ENCODE data around the gene AZIN2.

- no peak for TF ChIP-seq FOXP4 (CRISPR knock-in tag; IDR thresholded peaks at IDR 0.05; ENCODE audit: borderline replicate concordance)
- TF ChIP-seq CTCF (IDR thresholded peaks at IDR 0.05 in 2 of 3, conservative IDR thresholded peaks at IDR 0.05 in 1 of 3; ENCODE audit: insufficient read depth in 2 of 3, low read depth in 1 of 3, low read length in 3 of 3), result no peak
- no peak for TF ChIP-seq ZNF395 (CRISPR knock-in tag; IDR thresholded peaks at IDR 0.05)
- TF ChIP-seq ZNF354B (CRISPR knock-in tag; IDR thresholded peaks at IDR 0.05), result no peak
Measured at GRCh38 chr1:33092438-33092837, 11.5 kb downstream of the AZIN2 start.

All from K562 (cell line).